Measurements from ENCODE around the gene AGPAT3. TPM values are rescaled to one million over a fixed set of nuclear protein-coding genes. Genes with fewer than 3 reads are reported as not detected.

Gene AGPAT3
- total RNA-seq, 1 donor = 63.5 TPM

DNA sequence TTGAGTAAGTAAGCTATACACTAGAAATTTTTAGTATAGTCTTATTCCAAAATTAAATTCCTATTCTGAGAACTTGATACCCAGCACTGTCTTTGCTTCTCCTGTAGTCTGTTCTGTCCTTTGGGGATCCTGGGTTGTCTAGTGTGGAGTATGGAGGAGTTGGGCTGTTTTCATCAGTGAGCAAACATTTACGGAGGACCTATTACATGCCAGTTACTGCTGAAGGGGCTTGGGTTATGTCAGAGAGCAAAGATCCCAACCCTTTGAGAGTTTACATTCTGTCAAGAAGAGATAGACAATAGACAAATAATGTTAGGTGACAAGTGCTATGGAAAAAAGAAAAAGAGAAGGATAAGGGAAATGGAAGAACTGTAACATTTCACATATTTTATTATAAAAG is 156.0 kb downstream of the AGPAT3 start:
- DNase-seq (ENCODE audit: low read depth) = no peak
- TF ChIP-seq, protein P1, sequence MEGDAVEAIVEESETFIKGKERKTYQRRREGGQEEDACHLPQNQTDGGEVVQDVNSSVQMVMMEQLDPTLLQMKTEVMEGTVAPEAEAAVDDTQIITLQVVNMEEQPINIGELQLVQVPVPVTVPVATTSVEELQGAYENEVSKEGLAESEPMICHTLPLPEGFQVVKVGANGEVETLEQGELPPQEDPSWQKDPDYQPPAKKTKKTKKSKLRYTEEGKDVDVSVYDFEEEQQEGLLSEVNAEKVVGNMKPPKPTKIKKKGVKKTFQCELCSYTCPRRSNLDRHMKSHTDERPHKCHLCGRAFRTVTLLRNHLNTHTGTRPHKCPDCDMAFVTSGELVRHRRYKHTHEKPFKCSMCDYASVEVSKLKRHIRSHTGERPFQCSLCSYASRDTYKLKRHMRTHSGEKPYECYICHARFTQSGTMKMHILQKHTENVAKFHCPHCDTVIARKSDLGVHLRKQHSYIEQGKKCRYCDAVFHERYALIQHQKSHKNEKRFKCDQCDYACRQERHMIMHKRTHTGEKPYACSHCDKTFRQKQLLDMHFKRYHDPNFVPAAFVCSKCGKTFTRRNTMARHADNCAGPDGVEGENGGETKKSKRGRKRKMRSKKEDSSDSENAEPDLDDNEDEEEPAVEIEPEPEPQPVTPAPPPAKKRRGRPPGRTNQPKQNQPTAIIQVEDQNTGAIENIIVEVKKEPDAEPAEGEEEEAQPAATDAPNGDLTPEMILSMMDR (IDR thresholded peaks at IDR 0.05; ENCODE audit: insufficient read depth, low read depth, low read length) = no peak
- no peak overlapping the region for H3K4me3 ChIP-seq (ENCODE audit: low read depth, low read length)

DNA sequence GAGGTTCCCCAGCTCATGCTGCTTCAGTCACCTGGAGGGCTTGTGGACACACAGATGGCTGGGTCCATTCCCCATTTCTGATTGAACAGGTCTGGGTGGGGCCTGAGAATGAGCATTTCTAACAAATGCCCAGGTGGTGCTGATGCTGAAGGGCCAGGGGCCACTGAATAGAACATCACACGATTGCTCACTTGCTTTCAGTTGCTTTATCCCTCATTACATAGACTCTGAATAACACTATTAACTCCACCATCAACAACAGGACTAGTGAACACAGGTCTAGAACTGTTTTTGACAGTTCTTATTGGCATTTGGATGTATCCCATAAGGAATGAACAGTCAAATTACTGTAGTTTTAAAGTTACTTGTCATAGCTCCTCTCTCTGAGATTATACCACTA is 159.2 kb downstream of the AGPAT3 start:
- TF ChIP-seq, protein P1 (IDR thresholded peaks at IDR 0.05; ENCODE audit: insufficient read depth, low read depth, low read length) = no peak
- DNase-seq (ENCODE audit: low read depth) = no peak

GRCh38 chr21:44024887-44025353 is 159.9 kb downstream of the AGPAT3 start:
- TF ChIP-seq, protein P1 (IDR thresholded peaks at IDR 0.05; ENCODE audit: insufficient read depth, low read depth, low read length) = peak; percentile 14
- peak; percentile 83 for DNase-seq (ENCODE audit: low read depth)
- H3K4me3 ChIP-seq (ENCODE audit: low read depth, low read length) = no peak overlapping the region

More for the DNA sequence above, 159.2 kb downstream of the AGPAT3 start:
- H3K4me3 ChIP-seq (ENCODE audit: low read depth, low read length) = no peak overlapping the region

DNA sequence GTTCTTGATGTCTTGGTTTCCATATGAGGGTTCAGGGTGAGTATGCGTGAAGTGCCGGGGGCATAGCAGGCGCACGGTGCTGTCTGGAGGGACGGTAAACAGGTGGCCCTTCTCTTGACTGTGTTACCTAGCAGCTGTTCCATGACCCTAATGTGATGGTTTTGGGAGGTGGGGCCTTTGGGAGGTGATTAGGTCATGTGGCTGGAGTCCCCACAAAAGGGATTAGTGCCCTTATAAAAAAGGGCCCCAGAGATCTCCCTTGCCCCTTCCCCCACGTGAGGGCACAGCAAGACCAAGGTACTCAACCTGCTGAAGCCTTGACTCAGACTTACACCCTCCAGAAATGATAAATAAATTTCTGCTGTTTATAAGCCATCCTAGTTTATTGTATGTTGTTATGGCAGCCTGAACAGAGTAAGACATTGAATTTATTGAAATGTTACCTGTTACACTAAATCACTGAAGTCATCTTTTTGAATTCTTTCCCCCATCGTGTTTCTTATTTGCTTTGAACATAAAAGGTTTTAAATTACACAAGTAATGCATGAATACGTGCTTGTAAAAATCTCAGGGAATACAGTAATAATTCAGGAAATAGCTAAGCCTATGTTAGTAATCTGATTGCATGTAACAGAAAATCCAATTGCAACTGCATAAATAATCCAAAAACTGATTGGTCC is 162.7 kb downstream of the AGPAT3 start:
- DNase-seq (ENCODE audit: low read depth) = no peak
- TF ChIP-seq, protein P1 (IDR thresholded peaks at IDR 0.05; ENCODE audit: insufficient read depth, low read depth, low read length) = no peak
- no peak overlapping the region for H3K4me3 ChIP-seq (ENCODE audit: low read depth, low read length)

GRCh38 chr21:44028287-44028659 is 163.2 kb downstream of the AGPAT3 start:
- TF ChIP-seq, protein P1 (IDR thresholded peaks at IDR 0.05; ENCODE audit: insufficient read depth, low read depth, low read length) = no peak
- no peak overlapping the region for H3K4me3 ChIP-seq (ENCODE audit: low read depth, low read length)
- DNase-seq (ENCODE audit: low read depth) = no peak

GRCh38 chr21:44029460-44030087 is 164.6 kb downstream of the AGPAT3 start:
- H3K4me3 ChIP-seq (ENCODE audit: low read depth, low read length) = no peak overlapping the region
- no peak for DNase-seq (ENCODE audit: low read depth)
- TF ChIP-seq, protein P1 (IDR thresholded peaks at IDR 0.05; ENCODE audit: insufficient read depth, low read depth, low read length) = no peak
